Transverse colon (tissue), 4 donors: ENCODE results near the gene GABRA6. TPM values are rescaled to one million over a fixed set of nuclear protein-coding genes. Genes with fewer than 3 reads are reported as not detected.
"Not testable (repeated sequence)": the region's sequence is repeated elsewhere in the genome, so short reads cannot be mapped to it uniquely, and the experiment has no call there.

Source experiments
- DNase-seq: peaks from one replicate; pipeline ENCODE4 v3.0.0-alpha.2; 2019
- H3K27ac ChIP-seq, 4 donors: fragments of 200-600 bp; sonication (generic); 2 replicates each; pipeline ENCODE4 v1.5.1; 2016 to 2018; ENCODE audit warnings: inconsistent platforms in 4 of 4
- H3K27me3 ChIP-seq: fragments of 200-600 bp; sonication (generic); 2 replicates; pipeline ENCODE4 v1.5.1; 2017; ENCODE audit warnings: inconsistent platforms
- H3K36me3 ChIP-seq, 4 donors: fragments of 200-600 bp; sonication (generic); 2 replicates each; pipeline ENCODE4 v1.5.1; 2017 to 2019; ENCODE audit warnings: inconsistent platforms in 4 of 4
- H3K4me1 ChIP-seq, 4 donors: fragments of 200-600 bp; sonication (generic); 2 replicates each; pipeline ENCODE4 v1.5.1; 2017 to 2020; ENCODE audit warnings: inconsistent platforms in 4 of 4
- H3K4me3 ChIP-seq, 4 donors: fragments of 200-600 bp; sonication (generic); 1 replicate in 1 of 4; 2 replicates in 3 of 4; pipeline versions ENCODE4 v1.5.1 to v1.6.1; 2017 to 2019; ENCODE audit warnings: inconsistent platforms in 4 of 4
- H3K9me3 ChIP-seq, 2 donors: fragments of 200-600 bp; sonication (generic); 2 replicates each; pipeline ENCODE4 v1.5.1; 2017 to 2019; ENCODE audit warnings: inconsistent platforms in 2 of 2
- CTCF ChIP-seq, 5 experiments: fragments of 200-600 bp in 3 of 5; fragments of 450-650 bp in 2 of 5; sonication (generic) in 3 of 5; IDR thresholded peaks; 1 replicate in 2 of 5; 2 replicates in 3 of 5; pipeline ENCODE4 v1.5.1; 2016 to 2017; ENCODE audit warnings: antibody characterized with exemption in 5 of 5, inconsistent platforms in 3 of 5, mild to moderate bottlenecking in 2 of 5, moderate library complexity in 1 of 5
- EP300 ChIP-seq: sonication (generic); formaldehyde crosslinking; IDR thresholded peaks from one replicate; pipeline ENCODE4 v1.6.1; 2017; ENCODE audit warnings: antibody characterized with exemption, low read depth
- POLR2A ChIP-seq: fragments of 450-650 bp; IDR thresholded peaks from one replicate; pipeline ENCODE4 v1.6.1; 2016; ENCODE audit warnings: antibody characterized with exemption, mild to moderate bottlenecking, moderate library complexity
- POLR2AphosphoS5 ChIP-seq, 3 donors: sonication (generic); formaldehyde crosslinking; IDR thresholded peaks; one replicate each; pipeline ENCODE4 v1.6.1; 2016; ENCODE audit warnings: antibody characterized with exemption in 3 of 3
- WGBS, 2 donors: methylation state at CpG; one replicate each; pipeline ENCODE4 v1.1.5; 2018; ENCODE audit warnings: low coverage in 1 of 2; 5-methylcytosine and 5-hydroxymethylcytosine counted together
- in situ Hi-C, 4 donors: fragments of 200-750 bp; cut with MboI; loops; one replicate each; pipeline versions ENCODE4 v1.15.0 to v1.15.1; 2017; ENCODE audit warnings: low sequenced_read_pairs in 3 of 4, low pct_ligation_motif_present in 1 of 4, low pct_unique_long_range_greater_than_20kb in 1 of 4
- intact Hi-C: fragments of 100-400 bp; cut with DNase I; formaldehyde crosslinking; loops from one replicate; pipeline ENCODE4 v1.15.1; 2023; ENCODE audit warnings: low total_unique reads
- total RNA-seq, 4 donors: library from RNA; depleted of rRNA; stranded (reverse); fragments of >200 nt; gene quantifications; one replicate each; pipeline ENCODE4 v1.1.0, GENCODE V29; 2016

Gene GABRA6
- total RNA-seq, result not detected

- in situ Hi-C loops (no loop called here), intact Hi-C loops (no loop called here)
- no peaks in the 10 kb centered on the region for H3K9me3 ChIP-seq
- DNase-seq, result no peak
- 53 to 60% methylated on average over 3 to 4 of the region's 4 CpGs for WGBS, 2 donors
- no peak for TF ChIP-seq POLR2A
- no peaks in the 10 kb centered on the region for H3K36me3 ChIP-seq
- H3K4me1 ChIP-seq, result no peaks in the 10 kb centered on the region
- H3K27me3 ChIP-seq, result no peaks in the 10 kb centered on the region
- H3K4me3 ChIP-seq, result no peak within 1 kb of the TSS
- H3K27ac ChIP-seq, result no peak within 1 kb of the TSS
These were observed at the start of gene GABRA6 for GRCh38 chr5:161685461-161685860. TSS of gene GABRA6 (plus strand) at chr5:161685721. CDS start at chr5:161685990, 269 bp downstream.

GRCh38 chr5:161637591-161637990, 47.9 kb upstream of the GABRA6 start:
- H3K27ac ChIP-seq, result no peak overlapping the region
- no peaks in the 10 kb centered on the region for H3K27me3 ChIP-seq
- no peaks in the 10 kb centered on the region for H3K9me3 ChIP-seq
- WGBS, 2 donors, result 67 to 79% methylated on average over 1 of the region's 1 CpG
- no peaks in the 10 kb centered on the region for H3K4me1 ChIP-seq
- TF ChIP-seq EP300 (no peak), CTCF (IDR thresholded peaks at IDR 0.05) (no peak), POLR2AphosphoS5 (IDR thresholded peaks at IDR 0.05) (no peak), POLR2A (no peak)
- intact Hi-C loops (no loop called here), in situ Hi-C loops (no loop called here)
- no peaks in the 10 kb centered on the region for H3K36me3 ChIP-seq
- H3K4me3 ChIP-seq, result no peak overlapping the region
- no peak for DNase-seq

GRCh38 chr5:161641444-161641843, 44.1 kb upstream of the GABRA6 start:
- no peak for DNase-seq
- no peak overlapping the region for H3K4me3 ChIP-seq
- no peaks in the 10 kb centered on the region for H3K4me1 ChIP-seq
- 70 to 80% methylated on average over 4 of the region's 4 CpGs for WGBS, 2 donors
- no peaks in the 10 kb centered on the region for H3K36me3 ChIP-seq
- TF ChIP-seq POLR2AphosphoS5 (IDR thresholded peaks at IDR 0.05) (no peak), CTCF (IDR thresholded peaks at IDR 0.05) (no peak), POLR2A (no peak), EP300 (no peak)
- no peaks in the 10 kb centered on the region for H3K9me3 ChIP-seq
- intact Hi-C loops, result no loop called here
- H3K27ac ChIP-seq, result no peak overlapping the region
- no peaks in the 10 kb centered on the region for H3K27me3 ChIP-seq
- in situ Hi-C loops, result no loop called here

GRCh38 chr5:161645264-161645663, 40.3 kb upstream of the GABRA6 start:
- no peak for DNase-seq
- no peaks in the 10 kb centered on the region for H3K4me1 ChIP-seq
- no peaks in the 10 kb centered on the region for H3K27me3 ChIP-seq
- no peaks in the 10 kb centered on the region for H3K9me3 ChIP-seq
- no peak overlapping the region for H3K4me3 ChIP-seq
- no peak overlapping the region for H3K27ac ChIP-seq
- WGBS, 2 donors, result 90 to 100% methylated on average over 1 of the region's 1 CpG
- in situ Hi-C loops (no loop called here), intact Hi-C loops (no loop called here)
- TF ChIP-seq POLR2A (no peak), POLR2AphosphoS5 (IDR thresholded peaks at IDR 0.05) (no peak), CTCF (IDR thresholded peaks at IDR 0.05) (no peak), EP300 (no peak)
- no peaks in the 10 kb centered on the region for H3K36me3 ChIP-seq

GRCh38 chr5:161651926-161652325, 33.6 kb upstream of the GABRA6 start:
- intact Hi-C loops, result not testable (repeated sequence)

More at GRCh38 chr5:161651926-161652325, 33.6 kb upstream of the GABRA6 start:
- 79 to 83% methylated on average over 6 to 8 of the region's 8 CpGs for WGBS, 2 donors
- H3K4me1 ChIP-seq, H3K36me3 ChIP-seq, in situ Hi-C loops, H3K9me3 ChIP-seq, DNase-seq, H3K27me3 ChIP-seq, H3K4me3 ChIP-seq, H3K27ac ChIP-seq: not testable (repeated sequence)
